ENCODE measurements around the gene CCR8.

Gene CCR8

GRCh38 chr3:39327053-39327745 is 2.3 kb upstream of the CCR8 start:
- Mint-ChIP-seq H3K27me3 (no peaks in the 10 kb centered on the region), H3K36me3 (no peaks in the 10 kb centered on the region), H3K4me3 (no peak overlapping the region), H3K27ac (peak overlapping the region; percentile 33), H3K4me1 (peaks cover 19% of the 10 kb centered on the region), H3K9me3 (no peaks in the 10 kb centered on the region)
- no peak for ATAC-seq

GRCh38 chr3:39327746-39328349 is 1.7 kb upstream of the CCR8 start:
- H3K27me3 Mint-ChIP-seq = no peaks in the 10 kb centered on the region
- H3K27ac Mint-ChIP-seq = peak overlapping the region; percentile 33
- H3K4me3 Mint-ChIP-seq = no peak overlapping the region
- no peaks in the 10 kb centered on the region for H3K9me3 Mint-ChIP-seq
- peaks cover 19% of the 10 kb centered on the region for H3K4me1 Mint-ChIP-seq
- ATAC-seq = peak; percentile 92
- no peaks in the 10 kb centered on the region for H3K36me3 Mint-ChIP-seq

- H3K27me3 Mint-ChIP-seq = no peaks in the 10 kb centered on the region
- H3K36me3 Mint-ChIP-seq = no peaks in the 10 kb centered on the region
- no peak overlapping the region for H3K4me3 Mint-ChIP-seq
- H3K27ac Mint-ChIP-seq = no peak overlapping the region
- ATAC-seq = no peak
- no peaks in the 10 kb centered on the region for H3K9me3 Mint-ChIP-seq
- peaks cover 19% of the 10 kb centered on the region for H3K4me1 Mint-ChIP-seq
Measured at GRCh38 chr3:39330824-39331223, 1.3 kb downstream of the CCR8 start.

GRCh38 chr3:39332525-39332924 is 3.0 kb downstream of the CCR8 start:
- H3K9me3 Mint-ChIP-seq = no peaks in the 10 kb centered on the region

GRCh38 chr3:39333607-39334006 is 4.1 kb downstream of the CCR8 start:
- no peak overlapping the region for H3K4me3 Mint-ChIP-seq
- peaks cover under 1% of the 10 kb centered on the region for H3K4me1 Mint-ChIP-seq
- H3K36me3 Mint-ChIP-seq = no peaks in the 10 kb centered on the region
- no peaks in the 10 kb centered on the region for H3K9me3 Mint-ChIP-seq
- H3K27me3 Mint-ChIP-seq = no peaks in the 10 kb centered on the region
- no peak overlapping the region for H3K27ac Mint-ChIP-seq
- no peak for ATAC-seq

More at GRCh38 chr3:39332525-39332924, 3.0 kb downstream of the CCR8 start:
- Mint-ChIP-seq H3K4me1 (peaks cover 11% of the 10 kb centered on the region), H3K27me3 (no peaks in the 10 kb centered on the region), H3K27ac (no peak overlapping the region), H3K4me3 (no peak overlapping the region), H3K36me3 (no peaks in the 10 kb centered on the region)
- ATAC-seq = no peak

GRCh38 chr3:39334205-39334604 is 4.7 kb downstream of the CCR8 start:
- no peak for ATAC-seq
- Mint-ChIP-seq H3K36me3 (no peaks in the 10 kb centered on the region), H3K4me3 (no peak overlapping the region), H3K27me3 (peaks cover 4% of the 10 kb centered on the region), H3K9me3 (no peaks in the 10 kb centered on the region), H3K27ac (no peak overlapping the region), H3K4me1 (no peaks in the 10 kb centered on the region)

- H3K27me3 Mint-ChIP-seq = peaks cover 10% of the 10 kb centered on the region
- ATAC-seq = no peak
- H3K4me1 Mint-ChIP-seq = no peaks in the 10 kb centered on the region
- H3K9me3 Mint-ChIP-seq = no peaks in the 10 kb centered on the region
- no peaks in the 10 kb centered on the region for H3K36me3 Mint-ChIP-seq
- no peak overlapping the region for H3K4me3 Mint-ChIP-seq
- no peak overlapping the region for H3K27ac Mint-ChIP-seq
Measured at GRCh38 chr3:39338201-39338600, 8.7 kb downstream of the CCR8 start.

GRCh38 chr3:39339086-39339485 is 9.6 kb downstream of the CCR8 start:
- H3K27me3 Mint-ChIP-seq = peaks cover 10% of the 10 kb centered on the region

GRCh38 chr3:39343076-39343717 is 13.7 kb downstream of the CCR8 start:
- H3K4me1 Mint-ChIP-seq = peaks cover 10% of the 10 kb centered on the region
- peaks cover 10% of the 10 kb centered on the region for H3K27me3 Mint-ChIP-seq
- no peaks in the 10 kb centered on the region for H3K9me3 Mint-ChIP-seq
- H3K27ac Mint-ChIP-seq = no peak overlapping the region
- no peak for ATAC-seq
- no peaks in the 10 kb centered on the region for H3K36me3 Mint-ChIP-seq
- H3K4me3 Mint-ChIP-seq = no peak overlapping the region

More at GRCh38 chr3:39339086-39339485, 9.6 kb downstream of the CCR8 start:
- Mint-ChIP-seq H3K9me3 (no peaks in the 10 kb centered on the region), H3K27ac (no peak overlapping the region), H3K36me3 (no peaks in the 10 kb centered on the region), H3K4me3 (no peak overlapping the region), H3K4me1 (no peaks in the 10 kb centered on the region)
- ATAC-seq = no peak

- Mint-ChIP-seq H3K36me3 (no peaks in the 10 kb centered on the region), H3K27me3 (peaks cover 10% of the 10 kb centered on the region), H3K4me3 (no peak overlapping the region), H3K27ac (no peak overlapping the region), H3K9me3 (no peaks in the 10 kb centered on the region), H3K4me1 (peaks cover 10% of the 10 kb centered on the region)
- ATAC-seq = no peak
Measured at GRCh38 chr3:39343760-39344159, 14.3 kb downstream of the CCR8 start.

- Mint-ChIP-seq H3K4me1 (peaks cover 10% of the 10 kb centered on the region), H3K27me3 (no peaks in the 10 kb centered on the region), H3K9me3 (no peaks in the 10 kb centered on the region), H3K36me3 (no peaks in the 10 kb centered on the region), H3K4me3 (no peak overlapping the region), H3K27ac (no peak overlapping the region)
- ATAC-seq = no peak
Measured at GRCh38 chr3:39344746-39345344, 15.3 kb downstream of the CCR8 start.

GRCh38 chr3:39346785-39347585 is 17.5 kb downstream of the CCR8 start:
- ATAC-seq = peak; percentile 72
- H3K4me3 Mint-ChIP-seq = no peak overlapping the region
- no peak overlapping the region for H3K27ac Mint-ChIP-seq
- no peaks in the 10 kb centered on the region for H3K36me3 Mint-ChIP-seq
- peaks cover 10% of the 10 kb centered on the region for H3K4me1 Mint-ChIP-seq
- no peaks in the 10 kb centered on the region for H3K9me3 Mint-ChIP-seq
- no peaks in the 10 kb centered on the region for H3K27me3 Mint-ChIP-seq

GRCh38 chr3:39347586-39347876 is 18.0 kb downstream of the CCR8 start:
- Mint-ChIP-seq H3K4me1 (peaks cover 10% of the 10 kb centered on the region), H3K9me3 (no peaks in the 10 kb centered on the region), H3K27me3 (no peaks in the 10 kb centered on the region), H3K27ac (no peak overlapping the region), H3K4me3 (no peak overlapping the region), H3K36me3 (no peaks in the 10 kb centered on the region)
- ATAC-seq = peak; percentile 39

GRCh38 chr3:39349080-39349479 is 19.6 kb downstream of the CCR8 start:
- H3K36me3 Mint-ChIP-seq = no peaks in the 10 kb centered on the region
- no peak for ATAC-seq
- H3K27me3 Mint-ChIP-seq = no peaks in the 10 kb centered on the region
- no peak overlapping the region for H3K4me3 Mint-ChIP-seq
- no peak overlapping the region for H3K27ac Mint-ChIP-seq
- H3K4me1 Mint-ChIP-seq = peaks cover 10% of the 10 kb centered on the region
- no peaks in the 10 kb centered on the region for H3K9me3 Mint-ChIP-seq

GRCh38 chr3:39350714-39351113 is 21.2 kb downstream of the CCR8 start:
- H3K36me3 Mint-ChIP-seq = peaks cover 5% of the 10 kb centered on the region

More at GRCh38 chr3:39350714-39351113, 21.2 kb downstream of the CCR8 start:
- H3K9me3 Mint-ChIP-seq = no peaks in the 10 kb centered on the region
- peaks cover 10% of the 10 kb centered on the region for H3K4me1 Mint-ChIP-seq
- peaks cover 11% of the 10 kb centered on the region for H3K27me3 Mint-ChIP-seq
- H3K4me3 Mint-ChIP-seq = no peak overlapping the region
- H3K27ac Mint-ChIP-seq = no peak overlapping the region
- ATAC-seq = no peak
